ENCODE measurements around the gene GPHA2.

DNA sequence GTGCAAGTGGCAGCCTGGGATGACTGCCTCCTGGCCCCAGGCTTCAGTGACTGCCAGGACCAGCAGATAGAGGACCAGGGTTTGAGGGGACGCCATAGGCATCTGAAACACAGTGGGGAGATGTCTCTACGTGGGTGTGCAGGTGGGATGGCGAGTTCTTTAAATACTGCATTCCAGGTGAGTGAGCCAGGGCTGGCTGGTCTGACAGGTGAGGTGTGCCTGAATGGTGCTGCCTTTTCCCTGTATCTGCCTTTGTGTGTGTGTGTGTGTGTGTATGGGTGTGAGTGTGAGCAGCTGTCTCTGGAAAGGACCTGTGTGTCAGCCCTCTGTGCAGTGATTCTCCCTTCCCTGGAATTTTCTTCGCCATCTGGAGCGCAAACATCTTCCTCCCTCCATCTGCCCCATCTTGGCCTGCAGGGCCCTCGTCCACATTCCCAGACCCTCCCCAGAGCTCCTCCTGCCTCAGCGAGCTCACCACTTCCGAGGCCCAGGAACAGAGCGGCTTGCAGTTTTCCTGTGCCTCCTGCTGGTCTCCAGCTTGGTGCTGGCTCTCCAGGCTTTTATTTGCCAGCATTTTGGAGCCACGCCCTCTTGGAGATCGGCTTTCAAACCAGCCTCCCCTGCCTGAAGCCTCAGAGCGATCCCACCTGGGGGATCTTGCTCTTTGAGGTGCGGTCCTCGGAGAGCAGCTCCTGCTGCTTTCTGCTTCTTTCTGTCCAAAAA lies at the start of gene GPHA2:
- TF ChIP-seq POLR2A (IDR thresholded peaks at IDR 0.05): no peak
- TF ChIP-seq, protein P1, sequence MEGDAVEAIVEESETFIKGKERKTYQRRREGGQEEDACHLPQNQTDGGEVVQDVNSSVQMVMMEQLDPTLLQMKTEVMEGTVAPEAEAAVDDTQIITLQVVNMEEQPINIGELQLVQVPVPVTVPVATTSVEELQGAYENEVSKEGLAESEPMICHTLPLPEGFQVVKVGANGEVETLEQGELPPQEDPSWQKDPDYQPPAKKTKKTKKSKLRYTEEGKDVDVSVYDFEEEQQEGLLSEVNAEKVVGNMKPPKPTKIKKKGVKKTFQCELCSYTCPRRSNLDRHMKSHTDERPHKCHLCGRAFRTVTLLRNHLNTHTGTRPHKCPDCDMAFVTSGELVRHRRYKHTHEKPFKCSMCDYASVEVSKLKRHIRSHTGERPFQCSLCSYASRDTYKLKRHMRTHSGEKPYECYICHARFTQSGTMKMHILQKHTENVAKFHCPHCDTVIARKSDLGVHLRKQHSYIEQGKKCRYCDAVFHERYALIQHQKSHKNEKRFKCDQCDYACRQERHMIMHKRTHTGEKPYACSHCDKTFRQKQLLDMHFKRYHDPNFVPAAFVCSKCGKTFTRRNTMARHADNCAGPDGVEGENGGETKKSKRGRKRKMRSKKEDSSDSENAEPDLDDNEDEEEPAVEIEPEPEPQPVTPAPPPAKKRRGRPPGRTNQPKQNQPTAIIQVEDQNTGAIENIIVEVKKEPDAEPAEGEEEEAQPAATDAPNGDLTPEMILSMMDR (IDR thresholded peaks at IDR 0.05): no peak

All from ovary (tissue), 3 donors.